ENCODE measurements around the gene ROR1. TPM values are rescaled to one million over a fixed set of nuclear protein-coding genes. Genes with fewer than 3 reads are reported as not detected.

The ROR1 gene
- total and polyA plus RNA-seq, 2 donors (not counting 3 experiments of a cell fraction or from before 2014, with no cell fraction given): 2.6 to 3.5 TPM

DNA sequence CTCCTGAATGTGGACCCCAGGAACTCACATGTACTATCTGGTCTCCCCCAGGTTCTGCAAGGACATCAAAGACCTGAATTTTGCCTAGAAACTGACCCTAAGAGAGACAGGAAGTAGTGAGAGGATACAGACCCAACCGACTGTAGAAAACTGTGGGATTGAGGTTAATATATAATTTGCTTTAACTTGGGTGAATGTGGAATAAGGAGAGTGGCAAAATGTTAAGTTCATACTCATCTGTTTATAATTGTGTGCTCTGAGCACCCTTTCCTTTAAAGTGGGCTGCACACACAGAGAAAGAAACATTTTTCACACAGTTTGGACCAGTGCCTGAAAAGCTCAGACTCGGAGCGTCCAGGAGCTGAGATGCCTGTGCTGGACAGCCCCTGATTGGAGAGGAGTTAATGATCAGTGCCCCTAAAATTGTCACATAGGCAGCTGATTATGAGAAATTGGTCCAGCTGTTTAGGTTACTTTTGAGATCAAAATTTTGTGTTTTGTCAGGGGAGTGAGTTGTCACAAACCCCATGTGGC lies 37.2 kb downstream of the ROR1 start:
- no peak for FAIRE-seq
- no peaks in the 10 kb centered on the region for H3K79me2 ChIP-seq (ENCODE audit: control insufficient read depth, insufficient read depth, low read length)
- no peak overlapping the region for H3K4me2 ChIP-seq (ENCODE audit: insufficient read depth, low read length)
- intact Hi-C loops (cut with micrococcal nuclease) (no loop called here), dilution Hi-C loops (cut with MboI; ENCODE audit: extremely low pct_ligation_motif_present, low sequenced_read_pairs) (no loop called here)
- H4K20me1 ChIP-seq (replicated peaks; ENCODE audit: control insufficient read depth, extremely low read depth, insufficient read depth, low read length): no peaks in the 10 kb centered on the region
- H3K4me1 ChIP-seq (ENCODE audit: control insufficient read depth, extremely low read depth, insufficient read depth, low read length): no peaks in the 10 kb centered on the region
- TF ChIP-seq EZH2 (IDR thresholded peaks at IDR 0.05; ENCODE audit: borderline replicate concordance, low read depth, low read length, severe bottlenecking) (no peak), FOS (IDR thresholded peaks at IDR 0.05; ENCODE audit: borderline replicate concordance, insufficient read depth, low read length) (no peak), GATA2 (IDR thresholded peaks at IDR 0.05; ENCODE audit: insufficient read depth, insufficient read length, low read depth, low read length) (no peak), POLR2AphosphoS5 (IDR thresholded peaks at IDR 0.05; ENCODE audit: insufficient read depth, low read depth, low read length) (no peak), POLR2A (IDR thresholded peaks at IDR 0.05; ENCODE audit: low read depth, low read length) (no peak), MYC (IDR thresholded peaks at IDR 0.05; ENCODE audit: low read depth, low read length) (no peak), JUN (IDR thresholded peaks at IDR 0.05; ENCODE audit: borderline replicate concordance, insufficient read depth, insufficient read length, low read depth) (no peak)
- TF ChIP-seq, protein P1, sequence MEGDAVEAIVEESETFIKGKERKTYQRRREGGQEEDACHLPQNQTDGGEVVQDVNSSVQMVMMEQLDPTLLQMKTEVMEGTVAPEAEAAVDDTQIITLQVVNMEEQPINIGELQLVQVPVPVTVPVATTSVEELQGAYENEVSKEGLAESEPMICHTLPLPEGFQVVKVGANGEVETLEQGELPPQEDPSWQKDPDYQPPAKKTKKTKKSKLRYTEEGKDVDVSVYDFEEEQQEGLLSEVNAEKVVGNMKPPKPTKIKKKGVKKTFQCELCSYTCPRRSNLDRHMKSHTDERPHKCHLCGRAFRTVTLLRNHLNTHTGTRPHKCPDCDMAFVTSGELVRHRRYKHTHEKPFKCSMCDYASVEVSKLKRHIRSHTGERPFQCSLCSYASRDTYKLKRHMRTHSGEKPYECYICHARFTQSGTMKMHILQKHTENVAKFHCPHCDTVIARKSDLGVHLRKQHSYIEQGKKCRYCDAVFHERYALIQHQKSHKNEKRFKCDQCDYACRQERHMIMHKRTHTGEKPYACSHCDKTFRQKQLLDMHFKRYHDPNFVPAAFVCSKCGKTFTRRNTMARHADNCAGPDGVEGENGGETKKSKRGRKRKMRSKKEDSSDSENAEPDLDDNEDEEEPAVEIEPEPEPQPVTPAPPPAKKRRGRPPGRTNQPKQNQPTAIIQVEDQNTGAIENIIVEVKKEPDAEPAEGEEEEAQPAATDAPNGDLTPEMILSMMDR (IDR thresholded peaks at IDR 0.05; ENCODE audit: extremely low read depth in 1 of 2, insufficient read depth in 1 of 2, low read depth in 1 of 2, low read length in 2 of 2): no peak
- TF ChIP-seq, protein P2, sequence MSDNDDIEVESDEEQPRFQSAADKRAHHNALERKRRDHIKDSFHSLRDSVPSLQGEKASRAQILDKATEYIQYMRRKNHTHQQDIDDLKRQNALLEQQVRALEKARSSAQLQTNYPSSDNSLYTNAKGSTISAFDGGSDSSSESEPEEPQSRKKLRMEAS (IDR thresholded peaks at IDR 0.05; ENCODE audit: insufficient read depth, insufficient read length): no peak
- ChIA-PET POLR2A (no interaction called here), CTCF (interaction anchor here (1.3 kb wide), 1 partner anchor 119 kb away, joined by 8 read pairs; no protein-coding TSS in a partner anchor)
- BruUV-seq (replicated peaks): no TSS peak
- H3K9ac ChIP-seq (replicated peaks; ENCODE audit: extremely low read depth, insufficient read depth, low read length): no peak overlapping the region
- H3K4me3 ChIP-seq (replicated peaks in 1 of 3; ENCODE audit: insufficient read depth in 1 of 3, low read depth in 1 of 3, low read length in 3 of 3): no peak overlapping the region
- no peaks in the 10 kb centered on the region for H3K9me1 ChIP-seq (replicated peaks; ENCODE audit: control insufficient read depth, extremely low read depth, insufficient read depth, low read length)
- no peaks in the 10 kb centered on the region for H3K36me3 ChIP-seq (ENCODE audit: control insufficient read depth in 2 of 2, extremely low read depth in 1 of 2, insufficient read depth in 2 of 2, low read length in 2 of 2)
- H2AFZ ChIP-seq (ENCODE audit: low read depth, low read length): no peak overlapping the region
- H3K27ac ChIP-seq (ENCODE audit: insufficient read depth, low read depth, low read length): no peak overlapping the region
- H3K27me3 ChIP-seq (ENCODE audit: control insufficient read depth in 2 of 2, insufficient read depth in 2 of 2, low read length in 2 of 2): no peaks in the 10 kb centered on the region
- DNase-seq (ENCODE audit: low read depth, low spot score): no peak
- H3K9me3 ChIP-seq (replicated peaks; ENCODE audit: control insufficient read depth, insufficient read depth, low read length): no peaks in the 10 kb centered on the region

All from endothelial cell of umbilical vein (primary cell).